Uterus (tissue), 4 donors: ENCODE measurements around the gene SUGP1. TPM values are rescaled to one million over a fixed set of nuclear protein-coding genes. Genes with fewer than 3 reads are reported as not detected.
A peak's percentile ranks its signal among the peaks of the same experiment; 100 is the strongest.

Experiments used
- DNase-seq, 2 donors: peaks; one replicate each; pipeline ENCODE4 v3.0.0-alpha.2; 2019 to 2020
- H3K27ac ChIP-seq, 2 donors: fragments of 200-600 bp; sonication (generic); 1 replicate in 1 of 2; 2 replicates in 1 of 2; pipeline ENCODE4 v1.5.1; 2016 to 2018
- H3K27me3 ChIP-seq, 2 donors: fragments of 200-600 bp; sonication (generic); one replicate each; pipeline ENCODE4 v1.5.1; 2018 to 2019; ENCODE audit warnings: control low read depth in 1 of 2
- H3K36me3 ChIP-seq, 2 donors: fragments of 200-600 bp; sonication (generic); one replicate each; pipeline ENCODE4 v1.5.1; 2019; ENCODE audit warnings: control low read depth in 1 of 2
- H3K4me1 ChIP-seq, 2 donors: fragments of 200-600 bp; sonication (generic); one replicate each; pipeline ENCODE4 v1.5.1; 2018 to 2019; ENCODE audit warnings: control low read depth in 1 of 2
- H3K4me3 ChIP-seq, 2 donors: fragments of 200-600 bp; sonication (generic); 1 replicate in 1 of 2; 2 replicates in 1 of 2; pipeline ENCODE4 v1.5.1; 2018 to 2019; ENCODE audit warnings: mild to moderate bottlenecking in 1 of 2
- H3K9me3 ChIP-seq, 2 donors: fragments of 200-600 bp; sonication (generic); one replicate each; pipeline ENCODE4 v1.5.1; 2019; ENCODE audit warnings: control low read depth in 1 of 2
- CTCF ChIP-seq, 4 experiments: fragments of 200-600 bp in 2 of 4; fragments of 450-650 bp in 2 of 4; sonication (generic) in 2 of 4; IDR thresholded peaks; one replicate each; pipeline ENCODE4 v1.5.1; 2016 to 2019; ENCODE audit warnings: antibody characterized with exemption in 4 of 4, mild to moderate bottlenecking in 2 of 4, moderate library complexity in 1 of 4
- POLR2A ChIP-seq, 2 donors: fragments of 450-650 bp; IDR thresholded peaks; one replicate each; pipeline ENCODE4 v1.6.1; 2016; ENCODE audit warnings: antibody characterized with exemption in 2 of 2, mild to moderate bottlenecking in 1 of 2, moderate library complexity in 1 of 2
- intact Hi-C: fragments of 100-400 bp; cut with DNase I; formaldehyde crosslinking; loops from one replicate; pipeline ENCODE4 v1.15.1; 2023; ENCODE audit warnings: low total_unique reads
- total RNA-seq, 4 donors: library from RNA; depleted of rRNA in 3 of 4; stranded (reverse); fragments of >200 nt in 3 of 4; gene quantifications; one replicate each; pipeline versions ENCODE4 v1.1.0 to v1.2.4, GENCODE V29; 2014 to 2023
- donor health status: DM: yes; HTN: yes; CAD: no.

The SUGP1 gene
- total RNA-seq, 4 donors from 2014 or later, result 9.5 to 43.6 (median 14.0) TPM

GRCh38 chr19:19361075-19361594 is 40.8 kb upstream of the SUGP1 start:
- Histone ChIP-seq H3K27me3 (no peaks in the 10 kb centered on the region), H3K36me3 (no peaks in the 10 kb centered on the region), H3K9me3 (no peaks in the 10 kb centered on the region), H3K27ac (no peak overlapping the region), H3K4me1 (no peaks in the 10 kb centered on the region), H3K4me3 (no peak overlapping the region)
- intact Hi-C loops, result no loop called here
- peak; percentile 77 to 78 for DNase-seq
- TF ChIP-seq POLR2A (IDR thresholded peaks at IDR 0.05) (no peak), CTCF (IDR thresholded peaks at IDR 0.05) (peak; percentile 62 to 78 (median 75))

DNA sequence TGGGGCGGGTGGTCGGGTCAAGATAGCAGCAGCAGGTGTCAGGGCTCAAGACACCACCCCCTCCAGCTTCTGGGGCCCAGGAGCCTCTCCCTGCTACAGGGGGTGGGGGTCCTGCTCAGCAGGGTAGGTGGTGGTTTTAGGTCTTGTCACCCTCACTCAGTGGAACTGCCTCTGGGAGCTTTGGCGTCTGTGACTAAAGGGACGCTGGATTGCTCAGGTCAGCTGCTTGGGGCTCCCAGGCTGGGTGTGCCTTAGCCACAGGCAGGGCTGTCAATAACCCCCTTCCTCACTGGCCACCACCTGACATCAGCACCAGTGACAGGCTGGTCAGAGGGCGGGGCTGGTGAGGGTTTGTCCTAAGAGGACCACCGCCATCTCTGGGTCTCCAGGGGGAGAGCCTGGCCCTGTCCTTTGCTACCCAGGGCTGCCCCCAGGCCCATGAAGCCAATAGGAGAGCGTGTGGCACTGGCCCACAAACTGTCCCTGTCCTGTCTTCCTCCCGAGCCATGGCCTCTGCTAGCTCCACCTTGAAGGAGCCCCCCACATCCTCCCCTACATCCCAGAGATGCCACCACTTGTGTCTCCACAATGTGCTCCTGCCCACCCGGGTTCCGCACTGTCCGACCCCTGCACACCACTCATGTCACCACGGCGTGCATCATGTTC is 36.7 kb upstream of the SUGP1 start:
- H3K36me3 ChIP-seq, result no peaks in the 10 kb centered on the region
- TF ChIP-seq CTCF (IDR thresholded peaks at IDR 0.05) (no peak), POLR2A (IDR thresholded peaks at IDR 0.05) (no peak)

DNA sequence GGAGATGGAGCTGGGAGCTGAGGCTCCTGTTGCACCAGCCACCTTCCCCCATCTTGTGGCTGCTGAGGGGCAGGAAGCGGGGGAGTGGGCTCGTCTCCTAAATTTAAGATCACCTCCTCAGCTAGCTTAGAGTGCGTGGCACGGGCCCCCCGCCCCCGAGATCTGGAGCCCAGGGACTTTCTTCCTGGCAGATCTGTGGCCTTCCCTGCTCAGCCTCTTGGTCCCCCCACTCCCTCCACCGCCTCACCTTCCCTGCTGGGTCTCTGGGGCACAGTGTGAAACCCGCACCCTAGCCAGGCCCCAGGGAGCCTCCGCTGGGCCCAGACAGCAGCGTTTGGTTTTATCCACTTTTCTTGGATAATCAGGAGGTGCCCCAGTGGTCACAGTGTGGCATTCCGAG is 36.2 kb upstream of the SUGP1 start:
- Histone ChIP-seq H3K9me3 (no peaks in the 10 kb centered on the region), H3K4me3 (no peak overlapping the region), H3K36me3 (no peaks in the 10 kb centered on the region), H3K4me1 (no peaks in the 10 kb centered on the region), H3K27me3 (no peaks in the 10 kb centered on the region), H3K27ac (no peak overlapping the region)
- no peak for TF ChIP-seq CTCF (IDR thresholded peaks at IDR 0.05)
- no peak for TF ChIP-seq POLR2A (IDR thresholded peaks at IDR 0.05)
- DNase-seq, result no peak
- intact Hi-C loops, result no loop called here

More for the DNA sequence above, 36.7 kb upstream of the SUGP1 start:
- no peaks in the 10 kb centered on the region for H3K27me3 ChIP-seq
- intact Hi-C loops, result no loop called here
- no peak overlapping the region for H3K4me3 ChIP-seq
- H3K4me1 ChIP-seq, result no peaks in the 10 kb centered on the region
- DNase-seq, result no peak
- no peaks in the 10 kb centered on the region for H3K9me3 ChIP-seq
- H3K27ac ChIP-seq, result no peak overlapping the region

- no peak for DNase-seq
- H3K27ac ChIP-seq, result no peak overlapping the region
- H3K9me3 ChIP-seq, result no peaks in the 10 kb centered on the region
- no peaks in the 10 kb centered on the region for H3K36me3 ChIP-seq
- no peaks in the 10 kb centered on the region for H3K27me3 ChIP-seq
- no peak overlapping the region for H3K4me3 ChIP-seq
- TF ChIP-seq CTCF (IDR thresholded peaks at IDR 0.05) (no peak), POLR2A (IDR thresholded peaks at IDR 0.05) (no peak)
- no peaks in the 10 kb centered on the region for H3K4me1 ChIP-seq
- intact Hi-C loops, result no loop called here
Observed at GRCh38 chr19:19355606-19356139, 35.4 kb upstream of the SUGP1 start.

DNA sequence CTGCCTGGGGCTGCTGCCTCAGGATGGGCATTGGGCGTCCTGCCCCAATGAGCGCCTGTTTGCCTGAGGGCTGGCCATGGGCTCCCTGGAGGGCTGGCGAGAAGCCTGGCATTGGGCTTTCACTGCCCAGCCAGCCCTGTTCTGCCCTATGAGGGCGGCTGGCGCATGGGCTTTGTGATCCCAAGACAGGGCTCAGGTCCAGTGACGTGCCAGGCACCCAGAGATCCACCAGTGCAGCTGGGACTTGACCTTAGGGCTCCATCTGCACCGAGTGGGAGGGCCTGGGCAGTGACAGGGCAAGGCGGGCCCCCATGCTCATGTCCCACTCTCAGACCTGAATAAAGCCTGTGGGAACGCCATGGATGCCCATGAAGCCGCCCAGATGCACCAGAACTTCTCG is 34.6 kb upstream of the SUGP1 start:
- no peaks in the 10 kb centered on the region for H3K4me1 ChIP-seq
- no peaks in the 10 kb centered on the region for H3K36me3 ChIP-seq
- intact Hi-C loops, result no loop called here
- no peak for DNase-seq
- no peaks in the 10 kb centered on the region for H3K9me3 ChIP-seq
- no peak overlapping the region for H3K27ac ChIP-seq
- no peak overlapping the region for H3K4me3 ChIP-seq
- TF ChIP-seq CTCF (IDR thresholded peaks at IDR 0.05) (no peak), POLR2A (IDR thresholded peaks at IDR 0.05) (no peak)
- no peaks in the 10 kb centered on the region for H3K27me3 ChIP-seq
